Tibial nerve (tissue), 4 donors: ENCODE results near the gene KL. TPM values are rescaled to one million over a fixed set of nuclear protein-coding genes. Genes with fewer than 3 reads are reported as not detected.

ENCODE experiments used
- DNase-seq, 2 donors: peaks; one replicate each; pipeline ENCODE4 v3.0.0-alpha.2; 2019; ENCODE audit warnings: low spot score in 2 of 2
- H3K27ac ChIP-seq, 4 donors: fragments of 200-600 bp; sonication (generic) in 3 of 4; one replicate each; pipeline ENCODE4 v1.5.1; 2017 to 2019; ENCODE audit warnings: mild to moderate bottlenecking in 1 of 4
- H3K27me3 ChIP-seq, 2 donors: fragments of 200-600 bp; sonication (generic) in 1 of 2; one replicate each; pipeline versions ENCODE4 v1.5.1 to v1.6.0; 2017 to 2019
- H3K36me3 ChIP-seq, 3 donors: fragments of 200-600 bp; sonication (generic); one replicate each; pipeline ENCODE4 v1.5.1; 2018 to 2019
- H3K4me1 ChIP-seq, 4 donors: fragments of 200-600 bp; sonication (generic) in 3 of 4; one replicate each; pipeline ENCODE4 v1.5.1; 2017 to 2019
- H3K4me3 ChIP-seq, 4 donors: fragments of 200-600 bp; sonication (generic) in 3 of 4; one replicate each; pipeline ENCODE4 v1.5.1; 2017 to 2019; ENCODE audit warnings: mild to moderate bottlenecking in 1 of 4, moderate library complexity in 1 of 4
- H3K9me3 ChIP-seq, 4 donors: fragments of 200-600 bp; sonication (generic) in 3 of 4; one replicate each; pipeline ENCODE4 v1.5.1; 2017 to 2019
- EP300 ChIP-seq, 2 donors: sonication (generic); formaldehyde crosslinking; IDR thresholded peaks; one replicate each; pipeline ENCODE4 v1.6.1; 2017; ENCODE audit warnings: antibody characterized with exemption in 2 of 2, mild to moderate bottlenecking in 1 of 2
- POLR2A ChIP-seq, 2 donors: fragments of 450-650 bp; IDR thresholded peaks; one replicate each; pipeline ENCODE4 v1.6.1; 2017; ENCODE audit warnings: antibody characterized with exemption in 2 of 2, mild to moderate bottlenecking in 2 of 2, moderate library complexity in 2 of 2
- WGBS, 2 donors: methylation state at CpG; one replicate each; pipeline ENCODE4 v1.1.5; 2018; 5-methylcytosine and 5-hydroxymethylcytosine counted together
- total RNA-seq, 4 donors: library from RNA; depleted of rRNA; stranded (reverse); fragments of >200 nt; gene quantifications; one replicate each; pipeline ENCODE4 v1.1.0, GENCODE V29; 2016
- TF ChIP-seq, protein P1 (sequence below), 5 experiments: fragments of 200-600 bp in 3 of 5; fragments of 450-650 bp in 2 of 5; sonication (generic) in 3 of 5; IDR thresholded peaks; one replicate each; pipeline ENCODE4 v1.5.1; 2016 to 2019; ENCODE audit warnings: antibody characterized with exemption in 5 of 5, mild to moderate bottlenecking in 3 of 5, moderate library complexity in 2 of 5

The KL gene
- total RNA-seq, 4 donors from 2014 or later: 5.1 to 7.3 (median 6.9) TPM

DNA sequence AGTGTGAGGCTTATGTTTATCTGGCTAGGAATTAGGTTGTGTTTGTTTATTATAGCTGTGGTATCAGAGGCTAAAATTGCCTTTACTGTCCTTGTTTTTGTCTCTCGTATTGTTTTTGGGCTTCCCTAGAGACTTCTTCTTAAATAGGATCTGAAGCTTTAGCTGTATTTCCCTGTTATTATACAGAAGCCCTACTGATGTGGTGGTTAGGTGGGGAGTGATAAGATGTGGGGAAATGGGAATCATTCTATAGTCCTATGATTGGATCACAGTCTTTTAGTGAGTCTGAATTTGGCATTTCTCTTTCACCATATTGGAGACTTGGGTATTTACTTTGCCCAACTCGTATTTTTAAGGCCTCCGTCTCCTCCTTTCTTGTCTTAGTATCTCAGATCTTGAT is 8.3 kb upstream of the KL start:
- no peaks in the 10 kb centered on the region for H3K27me3 ChIP-seq
- 89 to 95% methylated on average over 3 of the region's 3 CpGs for WGBS, 2 donors

DNA sequence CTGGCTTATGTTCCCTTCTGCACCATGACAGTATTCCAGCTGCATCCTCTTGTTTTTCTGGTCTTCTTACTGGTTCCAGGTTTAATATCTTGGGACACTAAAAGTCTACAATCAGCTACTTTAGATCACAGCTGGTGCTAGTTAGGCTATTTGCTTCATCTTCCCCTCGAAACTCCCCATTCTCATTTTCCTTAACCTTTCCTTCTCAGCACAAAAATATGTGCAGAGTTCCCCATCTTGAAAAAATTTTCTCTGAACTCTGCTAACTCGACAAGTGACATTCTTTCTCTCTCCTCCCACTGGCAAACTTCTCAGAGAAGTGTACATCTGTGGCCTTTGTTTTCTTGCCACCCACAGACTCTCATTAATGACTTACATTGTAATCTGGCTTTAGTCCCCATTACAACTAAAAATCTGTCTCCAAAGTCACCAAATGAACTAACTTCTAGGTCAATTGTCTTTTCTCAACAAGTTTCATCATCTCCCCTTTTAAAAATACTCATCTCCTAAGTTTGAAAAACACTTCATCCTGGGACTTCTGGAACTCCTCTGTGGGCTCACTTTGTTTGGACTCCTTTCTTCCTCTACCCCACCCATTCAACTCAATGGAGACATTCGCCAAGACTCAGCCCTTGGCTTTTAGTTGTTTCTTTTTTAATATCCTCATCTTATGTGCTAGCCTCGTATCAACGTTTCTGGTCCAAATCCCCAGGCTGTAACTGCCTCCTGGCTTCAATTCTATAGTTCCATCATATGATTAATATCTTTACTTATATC is 7.1 kb upstream of the KL start:
- H3K4me3 ChIP-seq: no peak overlapping the region
- H3K4me1 ChIP-seq: peaks cover 0 to 26% (median 7%) of the 10 kb centered on the region in 4 donors
- H3K9me3 ChIP-seq: peaks cover 0 to 15% (median 2%) of the 10 kb centered on the region in 4 donors
- H3K36me3 ChIP-seq: no peaks in the 10 kb centered on the region
- TF ChIP-seq, protein P1, sequence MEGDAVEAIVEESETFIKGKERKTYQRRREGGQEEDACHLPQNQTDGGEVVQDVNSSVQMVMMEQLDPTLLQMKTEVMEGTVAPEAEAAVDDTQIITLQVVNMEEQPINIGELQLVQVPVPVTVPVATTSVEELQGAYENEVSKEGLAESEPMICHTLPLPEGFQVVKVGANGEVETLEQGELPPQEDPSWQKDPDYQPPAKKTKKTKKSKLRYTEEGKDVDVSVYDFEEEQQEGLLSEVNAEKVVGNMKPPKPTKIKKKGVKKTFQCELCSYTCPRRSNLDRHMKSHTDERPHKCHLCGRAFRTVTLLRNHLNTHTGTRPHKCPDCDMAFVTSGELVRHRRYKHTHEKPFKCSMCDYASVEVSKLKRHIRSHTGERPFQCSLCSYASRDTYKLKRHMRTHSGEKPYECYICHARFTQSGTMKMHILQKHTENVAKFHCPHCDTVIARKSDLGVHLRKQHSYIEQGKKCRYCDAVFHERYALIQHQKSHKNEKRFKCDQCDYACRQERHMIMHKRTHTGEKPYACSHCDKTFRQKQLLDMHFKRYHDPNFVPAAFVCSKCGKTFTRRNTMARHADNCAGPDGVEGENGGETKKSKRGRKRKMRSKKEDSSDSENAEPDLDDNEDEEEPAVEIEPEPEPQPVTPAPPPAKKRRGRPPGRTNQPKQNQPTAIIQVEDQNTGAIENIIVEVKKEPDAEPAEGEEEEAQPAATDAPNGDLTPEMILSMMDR (IDR thresholded peaks at IDR 0.05): no peak
- TF ChIP-seq EP300 (IDR thresholded peaks at IDR 0.05): peak in 1 of 2 donors; percentile 43
- WGBS, 2 donors: 24 to 35% methylated on average over 5 of the region's 5 CpGs
- no peaks in the 10 kb centered on the region for H3K27me3 ChIP-seq
- peak overlapping the region in 2 of 4 donors; percentile 11 to 49 for H3K27ac ChIP-seq
- DNase-seq: no peak

More for the DNA sequence above, 8.3 kb upstream of the KL start:
- no peak for TF ChIP-seq POLR2A (IDR thresholded peaks at IDR 0.05)
- TF ChIP-seq, protein P1 (IDR thresholded peaks at IDR 0.05): no peak
- no peak for TF ChIP-seq EP300 (IDR thresholded peaks at IDR 0.05)
- H3K36me3 ChIP-seq: no peaks in the 10 kb centered on the region
- H3K27ac ChIP-seq: peak overlapping the region in 2 of 4 donors; percentile 1 to 26
- DNase-seq: no peak
- peaks cover 0 to 32% (median 7%) of the 10 kb centered on the region in 4 donors for H3K4me1 ChIP-seq
- H3K9me3 ChIP-seq: peaks cover 0 to 15% (median 2%) of the 10 kb centered on the region in 4 donors
- no peak overlapping the region for H3K4me3 ChIP-seq

DNA sequence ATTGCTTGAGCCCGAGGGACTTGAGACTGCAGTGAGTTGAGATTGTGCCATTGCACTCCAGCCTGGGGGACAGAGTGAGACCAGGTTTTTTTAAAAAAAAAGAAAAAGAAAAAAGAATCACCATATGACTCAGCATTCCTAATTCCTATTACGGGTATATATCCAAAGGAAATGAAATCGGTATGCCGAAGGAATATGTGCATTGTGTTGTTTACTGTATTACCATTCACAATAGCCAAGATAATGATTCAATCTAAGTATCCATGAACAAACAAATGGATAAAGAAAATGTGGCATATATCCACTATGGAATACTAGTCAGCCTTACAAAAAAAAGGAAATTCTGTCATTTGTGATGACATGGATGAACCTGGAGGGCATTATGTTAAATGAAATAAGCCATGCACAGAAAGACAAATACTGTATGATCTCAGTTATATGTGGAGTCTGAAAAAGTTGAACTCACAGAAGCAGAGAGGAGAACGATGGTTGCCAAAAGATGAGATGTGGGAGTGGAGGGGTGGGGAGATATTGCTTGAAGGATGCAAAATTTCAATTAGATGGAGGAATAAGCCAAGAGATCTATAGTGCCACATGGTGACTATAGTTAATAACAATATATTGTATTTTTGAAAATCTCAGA is 4.3 kb upstream of the KL start:
- WGBS, 2 donors: 76 to 77% methylated on average over 5 of the region's 5 CpGs
- DNase-seq: no peak
- H3K4me1 ChIP-seq: peaks cover 0 to 19% (median 1%) of the 10 kb centered on the region in 4 donors
- H3K9me3 ChIP-seq: peaks cover 0 to 15% (median 2%) of the 10 kb centered on the region in 4 donors
- H3K36me3 ChIP-seq: no peaks in the 10 kb centered on the region
- H3K27me3 ChIP-seq: no peaks in the 10 kb centered on the region
- no peak overlapping the region for H3K27ac ChIP-seq
- H3K4me3 ChIP-seq: no peak overlapping the region
- TF ChIP-seq POLR2A (IDR thresholded peaks at IDR 0.05) (no peak), EP300 (IDR thresholded peaks at IDR 0.05) (no peak)
- TF ChIP-seq, protein P1 (IDR thresholded peaks at IDR 0.05): no peak

DNA sequence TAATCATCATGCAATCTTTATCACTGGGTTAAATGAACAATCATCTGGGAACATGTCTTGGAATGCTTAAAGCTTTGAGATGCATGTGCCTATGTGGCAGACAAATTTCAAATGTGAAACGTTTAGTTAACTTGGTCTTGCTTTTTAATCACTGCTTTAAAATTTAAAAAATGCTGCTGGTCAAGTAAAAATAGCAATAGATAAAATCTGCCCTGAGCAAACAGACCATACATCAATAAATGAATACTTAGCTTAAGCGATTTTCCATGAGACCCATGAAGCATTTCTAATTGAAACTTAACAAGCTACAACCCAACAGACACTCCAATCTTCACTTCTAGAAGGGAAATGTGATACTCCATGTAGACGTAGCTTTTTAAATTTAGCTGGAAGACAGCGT is 1.9 kb upstream of the KL start:
- H3K9me3 ChIP-seq: no peaks in the 10 kb centered on the region
- no peak overlapping the region for H3K4me3 ChIP-seq
- H3K27me3 ChIP-seq: no peaks in the 10 kb centered on the region
- 51 to 52% methylated on average over 4 of the region's 4 CpGs for WGBS, 2 donors
- no peak overlapping the region for H3K27ac ChIP-seq
- no peak for DNase-seq
- H3K4me1 ChIP-seq: peaks cover 0 to 23% (median 1%) of the 10 kb centered on the region in 4 donors
- TF ChIP-seq POLR2A (IDR thresholded peaks at IDR 0.05) (no peak), EP300 (IDR thresholded peaks at IDR 0.05) (no peak)
- TF ChIP-seq, protein P1 (IDR thresholded peaks at IDR 0.05): no peak
- no peaks in the 10 kb centered on the region for H3K36me3 ChIP-seq

DNA sequence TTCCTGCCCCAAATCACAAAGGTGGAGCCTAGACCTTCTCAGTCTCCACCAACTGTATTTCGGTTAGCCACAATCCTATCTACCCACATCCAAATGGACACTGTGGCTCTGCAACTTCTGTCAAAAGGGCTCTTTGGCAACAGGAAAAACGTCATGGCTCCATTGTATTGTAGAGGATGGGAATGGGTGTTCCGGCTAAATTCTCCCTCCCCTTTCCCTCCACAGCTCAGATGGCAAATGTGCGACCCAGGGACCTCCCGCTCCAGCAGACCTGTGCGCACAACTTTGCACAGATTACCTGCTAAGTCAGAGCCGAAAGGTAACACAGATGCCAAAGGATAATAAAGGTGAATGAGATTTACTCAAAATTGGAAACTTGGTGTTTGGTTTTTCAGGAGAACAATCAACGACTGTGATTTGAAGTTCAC is 968 bp upstream of the KL start:
- TF ChIP-seq POLR2A (IDR thresholded peaks at IDR 0.05) (no peak), EP300 (IDR thresholded peaks at IDR 0.05) (peak in 1 of 2 donors; percentile 48)
- DNase-seq: peak in 1 of 2 donors; percentile 27
- WGBS, 2 donors: 69 to 75% methylated on average over 8 of the region's 8 CpGs
- Histone ChIP-seq H3K27ac (peak overlapping the region; percentile 35 to 85 (median 56)), H3K4me1 (peaks cover 0 to 23% (median 1%) of the 10 kb centered on the region in 4 donors), H3K36me3 (no peaks in the 10 kb centered on the region), H3K27me3 (no peaks in the 10 kb centered on the region), H3K9me3 (no peaks in the 10 kb centered on the region), H3K4me3 (peak overlapping the region in 1 of 4 donors; percentile 61)
